ENCODE results near the gene TEX10.

The TEX10 gene

DNA sequence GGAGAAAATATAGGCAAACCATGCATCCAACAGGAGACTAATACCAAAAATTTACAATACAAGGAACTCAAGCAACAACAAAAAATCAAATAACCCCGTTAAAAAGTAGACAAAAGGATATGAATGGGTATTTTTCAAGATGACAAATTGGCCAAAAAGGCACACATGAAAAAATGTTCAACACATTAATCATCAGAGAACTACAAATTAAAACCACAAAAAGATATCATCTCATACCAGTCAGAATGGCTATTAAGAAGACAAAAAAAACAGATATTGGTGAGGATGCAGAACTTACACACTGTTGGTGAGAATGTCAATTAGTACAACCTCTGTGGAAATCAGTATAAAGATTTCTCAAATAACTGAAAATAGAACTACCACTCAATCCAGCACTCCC, 35.0 kb downstream of the TEX10 start:
- peak; percentile 9 for DNase-seq (ENCODE audit: low read depth)
- H3K4me3 ChIP-seq (ENCODE audit: low read length): no peak overlapping the region
- TF ChIP-seq, protein P1, sequence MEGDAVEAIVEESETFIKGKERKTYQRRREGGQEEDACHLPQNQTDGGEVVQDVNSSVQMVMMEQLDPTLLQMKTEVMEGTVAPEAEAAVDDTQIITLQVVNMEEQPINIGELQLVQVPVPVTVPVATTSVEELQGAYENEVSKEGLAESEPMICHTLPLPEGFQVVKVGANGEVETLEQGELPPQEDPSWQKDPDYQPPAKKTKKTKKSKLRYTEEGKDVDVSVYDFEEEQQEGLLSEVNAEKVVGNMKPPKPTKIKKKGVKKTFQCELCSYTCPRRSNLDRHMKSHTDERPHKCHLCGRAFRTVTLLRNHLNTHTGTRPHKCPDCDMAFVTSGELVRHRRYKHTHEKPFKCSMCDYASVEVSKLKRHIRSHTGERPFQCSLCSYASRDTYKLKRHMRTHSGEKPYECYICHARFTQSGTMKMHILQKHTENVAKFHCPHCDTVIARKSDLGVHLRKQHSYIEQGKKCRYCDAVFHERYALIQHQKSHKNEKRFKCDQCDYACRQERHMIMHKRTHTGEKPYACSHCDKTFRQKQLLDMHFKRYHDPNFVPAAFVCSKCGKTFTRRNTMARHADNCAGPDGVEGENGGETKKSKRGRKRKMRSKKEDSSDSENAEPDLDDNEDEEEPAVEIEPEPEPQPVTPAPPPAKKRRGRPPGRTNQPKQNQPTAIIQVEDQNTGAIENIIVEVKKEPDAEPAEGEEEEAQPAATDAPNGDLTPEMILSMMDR (IDR thresholded peaks at IDR 0.05; ENCODE audit: insufficient read depth, low read depth, low read length, missing control alignments): no peak

DNA sequence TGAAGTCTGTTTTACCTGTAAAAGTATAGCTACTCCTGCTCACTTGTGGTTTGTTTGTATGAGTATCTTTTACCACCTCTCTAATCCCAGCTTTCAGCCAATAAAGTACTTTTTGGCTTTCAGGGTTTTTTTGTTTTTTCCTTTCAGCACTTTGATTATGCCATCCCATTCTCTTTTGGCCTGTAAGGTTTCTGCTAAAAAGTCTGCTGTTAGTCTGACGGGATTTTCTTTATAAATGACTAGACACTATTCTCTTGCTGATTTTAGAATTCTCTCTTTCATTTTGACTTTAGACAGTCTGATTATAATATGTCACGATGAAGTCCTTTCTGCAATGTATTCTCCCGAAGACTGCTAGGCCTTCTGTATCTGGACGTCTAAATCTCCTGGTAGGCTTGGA, 37.2 kb downstream of the TEX10 start:
- no peak overlapping the region for H3K4me3 ChIP-seq (ENCODE audit: low read length)
- DNase-seq (ENCODE audit: low read depth): no peak
- TF ChIP-seq, protein P1 (IDR thresholded peaks at IDR 0.05; ENCODE audit: insufficient read depth, low read depth, low read length, missing control alignments): no peak

DNA sequence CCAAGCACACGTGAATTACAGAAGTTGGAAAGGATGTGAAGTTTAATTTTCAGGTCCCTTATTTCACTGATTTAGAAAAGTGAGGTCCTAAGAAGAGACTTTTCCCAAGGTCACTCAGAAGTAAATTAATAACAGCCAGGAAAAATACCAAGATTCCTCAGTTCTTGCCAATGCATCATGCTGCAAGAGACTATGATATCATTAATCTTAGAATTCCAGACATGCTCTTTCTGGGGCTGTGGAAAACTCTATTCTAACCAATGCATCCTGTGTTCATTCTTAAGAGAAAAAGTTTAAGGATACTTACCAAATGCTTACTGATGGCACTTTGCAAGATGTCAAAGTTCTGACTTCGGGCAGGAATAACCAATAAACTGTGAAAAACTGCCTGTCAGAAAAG, 42.8 kb downstream of the TEX10 start:
- no peak for DNase-seq (ENCODE audit: low read depth)
- TF ChIP-seq, protein P1 (IDR thresholded peaks at IDR 0.05; ENCODE audit: insufficient read depth, low read depth, low read length, missing control alignments): no peak
- H3K4me3 ChIP-seq (ENCODE audit: low read length): no peak overlapping the region

DNA sequence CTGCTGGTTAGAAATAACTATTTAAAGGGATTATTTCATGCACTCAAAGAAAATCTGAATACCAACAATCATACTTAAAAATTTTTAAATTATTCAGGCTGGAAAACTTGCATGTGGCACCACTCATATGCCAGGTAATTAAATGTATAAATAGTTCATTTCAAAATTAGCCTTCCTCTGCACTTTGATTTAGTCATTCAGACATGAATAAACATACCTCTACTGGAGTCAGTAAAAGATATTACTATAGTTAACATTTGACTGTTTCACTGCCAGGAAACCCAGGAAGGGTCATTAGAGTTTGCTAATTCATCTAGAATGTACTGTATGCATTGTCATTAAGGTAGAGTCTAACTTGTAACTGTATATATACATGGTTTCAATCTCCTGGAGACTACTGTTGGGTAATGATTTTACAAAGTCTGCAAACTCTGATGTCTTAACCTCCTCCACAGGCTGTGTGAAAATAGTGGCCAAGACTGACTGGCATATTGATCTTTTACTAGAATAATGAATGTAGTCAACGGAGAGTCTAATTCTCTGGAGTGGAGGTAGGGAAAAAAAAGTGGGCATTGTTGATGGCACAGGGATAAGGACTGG, 43.7 kb downstream of the TEX10 start:
- TF ChIP-seq, protein P1 (IDR thresholded peaks at IDR 0.05; ENCODE audit: insufficient read depth, low read depth, low read length, missing control alignments): no peak
- H3K4me3 ChIP-seq (ENCODE audit: low read length): no peak overlapping the region
- no peak for DNase-seq (ENCODE audit: low read depth)

DNA sequence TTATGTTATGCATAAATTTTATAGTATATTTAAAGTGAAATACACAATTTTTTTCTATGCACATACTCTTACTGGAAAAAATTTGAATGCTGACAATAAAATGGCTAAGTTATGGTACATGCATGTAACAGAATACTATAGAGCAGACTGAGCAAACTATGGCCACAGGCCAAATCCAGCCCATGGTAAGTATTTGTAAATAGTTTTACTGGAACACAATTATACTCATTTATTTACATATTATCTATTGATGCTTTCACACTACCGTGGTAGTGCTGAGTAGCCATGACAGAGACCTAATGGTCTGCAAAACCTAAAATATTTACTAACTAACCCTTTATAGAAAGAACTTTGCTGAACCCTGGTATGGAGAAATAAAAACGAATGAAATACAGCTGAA, 45.7 kb downstream of the TEX10 start:
- no peak for DNase-seq (ENCODE audit: low read depth)
- TF ChIP-seq, protein P1 (IDR thresholded peaks at IDR 0.05; ENCODE audit: insufficient read depth, low read depth, low read length, missing control alignments): no peak

DNA sequence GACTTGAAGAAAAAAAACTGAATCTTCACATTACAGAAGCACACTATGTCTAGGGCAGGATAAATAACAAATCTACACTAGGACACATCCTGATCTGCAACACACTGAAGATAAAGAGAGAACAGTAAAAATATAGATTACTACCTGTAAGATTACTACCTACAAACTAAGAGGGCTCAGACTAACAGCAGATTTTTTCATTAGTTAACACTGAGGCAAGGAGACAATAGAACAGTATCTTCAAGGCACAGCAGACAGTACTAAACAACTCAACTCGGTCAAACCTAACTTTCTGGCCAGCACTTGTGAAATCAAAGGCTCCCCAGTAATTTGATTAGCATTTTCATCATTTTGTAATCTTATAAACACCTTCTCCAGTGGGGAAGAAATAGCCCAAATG, 46.5 kb downstream of the TEX10 start:
- H3K4me3 ChIP-seq (ENCODE audit: low read length): no peak overlapping the region
- DNase-seq (ENCODE audit: low read depth): no peak
- TF ChIP-seq, protein P1 (IDR thresholded peaks at IDR 0.05; ENCODE audit: insufficient read depth, low read depth, low read length, missing control alignments): no peak

More for the DNA sequence above, 45.7 kb downstream of the TEX10 start:
- H3K4me3 ChIP-seq (ENCODE audit: low read length): no peak overlapping the region

DNA sequence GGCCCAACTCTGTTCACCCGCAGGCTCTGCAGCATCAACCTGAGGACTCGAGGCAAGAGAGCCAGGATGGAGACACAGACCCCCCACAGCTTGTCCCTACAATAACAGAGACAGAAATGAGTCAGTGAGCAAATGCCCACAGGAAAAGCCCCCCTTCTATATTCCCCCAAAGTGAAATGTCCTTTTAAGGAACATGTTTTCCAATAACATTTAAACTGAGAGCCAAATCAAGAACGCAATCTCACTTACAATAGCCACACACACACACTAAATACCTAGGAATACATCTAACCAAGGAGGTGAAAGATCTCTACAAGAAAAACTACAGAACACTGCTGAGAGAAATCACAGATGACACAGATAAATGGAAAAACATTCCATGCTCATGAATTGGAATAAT, 49.0 kb downstream of the TEX10 start:
- TF ChIP-seq, protein P1 (IDR thresholded peaks at IDR 0.05; ENCODE audit: insufficient read depth, low read depth, low read length, missing control alignments): no peak
- no peak for DNase-seq (ENCODE audit: low read depth)
- H3K4me3 ChIP-seq (ENCODE audit: low read length): no peak overlapping the region

Data from epithelial cell of esophagus (primary cell).